ENCODE measurements around the gene LPAR1.

- TF ChIP-seq ZC3H10 (CRISPR knock-in tag; IDR thresholded peaks at IDR 0.05), result no peak
- TF ChIP-seq ZFP30 (CRISPR knock-in tag; IDR thresholded peaks at IDR 0.05), result no peak
- TF ChIP-seq SNAI2 (CRISPR knock-in tag; IDR thresholded peaks at IDR 0.05), result no peak
- TF ChIP-seq PATZ1 (CRISPR knock-in tag; IDR thresholded peaks at IDR 0.05; ENCODE audit: borderline replicate concordance), result no peak
- no peak for TF ChIP-seq TCF4 (CRISPR knock-in tag; IDR thresholded peaks at IDR 0.05; ENCODE audit: borderline replicate concordance)
- no peak for TF ChIP-seq ZFP3 (CRISPR knock-in tag; IDR thresholded peaks at IDR 0.05)
- TF ChIP-seq RARB (CRISPR knock-in tag; IDR thresholded peaks at IDR 0.05), result no peak
- no peak for TF ChIP-seq ZNF565 (CRISPR knock-in tag; conservative IDR thresholded peaks at IDR 0.05; ENCODE audit: low read depth)
- no peak for TF ChIP-seq ZNF8 (CRISPR knock-in tag; IDR thresholded peaks at IDR 0.05)
- TF ChIP-seq ZNF70 (CRISPR knock-in tag; IDR thresholded peaks at IDR 0.05), result no peak
- TF ChIP-seq TSHZ2 (CRISPR knock-in tag; IDR thresholded peaks at IDR 0.05), result no peak
- TF ChIP-seq ISL1 (CRISPR knock-in tag; IDR thresholded peaks at IDR 0.05), result no peak
- TF ChIP-seq BACH2 (CRISPR knock-in tag; IDR thresholded peaks at IDR 0.05; ENCODE audit: borderline replicate concordance), result no peak
These were observed 168.3 kb downstream of the LPAR1 start for GRCh38 chr9:110869931-110870330.
